ENCODE measurements around the gene EFNB2.

DNA sequence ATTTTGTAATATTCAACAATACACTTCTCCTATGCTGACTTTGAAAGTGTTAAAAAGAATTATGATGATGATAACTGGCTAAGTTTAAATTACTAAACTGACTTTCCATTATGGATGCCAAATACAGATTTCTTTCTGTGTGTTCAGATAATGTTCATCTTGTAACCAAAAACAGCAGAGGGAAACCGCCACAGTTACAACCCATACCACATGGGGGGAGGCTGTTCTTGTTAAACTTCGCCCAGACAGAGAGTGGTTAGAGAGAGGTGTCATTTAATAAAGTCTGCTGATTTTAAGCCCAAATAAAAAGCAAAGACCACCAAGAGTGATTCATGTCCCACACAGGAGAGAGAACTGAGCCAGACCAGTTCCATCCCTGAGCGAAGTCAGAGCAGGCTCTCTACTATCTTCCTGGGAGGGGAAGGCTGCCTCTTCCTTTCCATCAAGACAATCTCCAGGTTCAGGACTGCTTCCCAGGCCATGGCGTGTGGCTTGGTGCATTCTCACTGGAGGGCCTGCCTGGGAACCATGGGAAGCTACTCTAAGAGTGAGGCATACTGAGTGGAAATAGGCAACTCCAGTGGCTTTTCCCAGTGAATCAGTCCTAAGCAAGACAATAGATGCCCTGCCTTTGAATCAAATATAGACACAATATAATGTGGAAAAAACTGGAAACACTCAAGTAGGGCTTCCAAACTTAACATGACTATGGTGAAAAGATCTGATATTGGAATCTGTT lies 18.2 kb downstream of the EFNB2 start:
- TF ChIP-seq POLR2A (IDR thresholded peaks at IDR 0.05) (no peak), CTCF (IDR thresholded peaks at IDR 0.05) (no peak), EP300 (IDR thresholded peaks at IDR 0.05; ENCODE audit: low read depth) (no peak)
